Right kidney (tissue), 1 donor: ENCODE data around the gene SLPI.

Experiments
- DNase-seq: peaks from one replicate; pipeline ENCODE4 v3.0.0-alpha.2; 2016

SLPI gene

GRCh38 chr20:45275338-45275737, 21.0 kb upstream of the SLPI start:
- DNase-seq, result no peak

DNA sequence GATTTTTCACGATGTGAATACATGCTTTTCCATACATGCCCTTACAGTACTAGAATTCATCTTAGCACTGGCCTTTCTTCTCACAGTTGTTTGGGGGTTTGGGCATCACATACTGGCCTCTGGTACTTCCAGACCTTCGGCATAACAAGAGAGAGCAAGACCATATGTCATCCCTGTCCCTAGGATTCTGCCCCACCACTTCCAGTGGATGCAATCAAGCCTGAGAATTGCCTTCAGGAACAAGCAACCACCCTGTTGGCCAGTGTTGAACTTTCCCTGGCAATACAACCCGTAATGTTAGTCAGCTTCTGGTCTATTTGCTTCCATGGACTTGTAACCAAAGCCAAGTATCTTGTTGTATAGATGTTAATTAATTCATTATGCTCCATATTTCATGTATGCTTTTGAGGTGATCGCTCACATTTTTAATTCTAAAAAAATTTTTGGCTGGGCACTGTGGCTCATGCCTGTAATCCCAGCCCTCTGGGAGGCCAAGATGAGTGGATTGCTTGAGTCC, 15.4 kb upstream of the SLPI start:
- DNase-seq, result no peak

DNA sequence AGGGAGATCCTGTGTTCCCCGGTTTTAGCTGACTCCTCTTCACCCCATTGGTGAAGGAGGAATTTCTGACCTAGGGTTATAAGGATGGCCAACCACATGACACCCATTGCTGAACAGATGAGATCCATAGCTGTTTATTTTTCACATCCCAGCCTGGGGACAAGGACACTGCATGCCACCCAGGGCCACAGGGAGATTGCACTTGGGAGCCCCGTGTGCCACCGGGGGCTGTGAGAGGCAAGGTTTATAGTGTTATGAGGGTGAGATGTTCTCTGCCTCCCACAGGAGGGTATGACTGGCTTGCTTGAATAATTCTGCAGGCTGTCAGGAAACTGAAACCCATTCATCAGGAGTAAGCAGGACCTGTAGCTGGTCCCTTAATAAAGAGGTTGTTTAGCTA, 14.7 kb upstream of the SLPI start:
- no peak for DNase-seq

- no peak for DNase-seq
Measured at GRCh38 chr20:45268531-45268930, 14.2 kb upstream of the SLPI start.

DNA sequence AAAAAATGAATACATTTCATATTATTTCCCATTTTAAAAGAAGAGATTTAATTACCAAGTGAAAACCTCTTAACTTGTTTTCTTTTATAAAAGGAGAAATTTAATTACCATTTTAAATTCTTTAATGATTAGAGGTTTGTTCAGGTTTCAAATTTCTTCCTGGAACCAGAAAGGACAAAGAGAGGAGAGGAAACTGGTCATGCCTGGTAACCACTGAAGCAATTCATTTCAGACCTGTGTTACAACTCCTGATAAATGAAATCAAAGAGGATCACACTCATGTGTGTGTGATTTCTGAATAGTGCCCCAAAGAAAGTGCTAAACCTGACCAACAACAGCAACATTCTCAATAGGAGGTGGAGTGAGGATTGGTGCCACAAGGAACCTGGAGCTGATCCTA, 12.6 kb upstream of the SLPI start:
- no peak for DNase-seq

- DNase-seq, result no peak
Measured at GRCh38 chr20:45263556-45264266, 9.3 kb upstream of the SLPI start.

- DNase-seq, result no peak
Measured at GRCh38 chr20:45258664-45259063, 4.3 kb upstream of the SLPI start.

- DNase-seq, result no peak
Measured at GRCh38 chr20:45258259-45258658, 3.9 kb upstream of the SLPI start.

DNA sequence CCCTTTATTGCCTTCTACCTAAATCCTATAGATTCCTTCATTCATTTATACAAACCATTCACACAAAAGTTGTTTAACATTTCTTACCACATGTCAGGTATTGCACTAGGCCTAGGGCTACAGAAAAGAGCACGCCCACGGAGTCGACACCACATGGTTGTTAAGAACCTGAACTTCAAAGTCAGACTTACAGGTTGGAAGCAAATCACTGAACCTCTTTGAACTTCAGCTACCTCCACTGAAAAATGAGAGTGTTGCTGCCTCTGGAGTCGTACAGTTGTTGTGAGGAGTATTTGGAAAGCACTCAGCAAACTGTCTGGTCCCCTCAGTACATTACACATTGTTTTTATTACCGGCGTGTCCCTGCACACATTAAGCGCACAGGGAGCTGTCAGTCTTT, 3.3 kb upstream of the SLPI start:
- DNase-seq, result no peak

DNA sequence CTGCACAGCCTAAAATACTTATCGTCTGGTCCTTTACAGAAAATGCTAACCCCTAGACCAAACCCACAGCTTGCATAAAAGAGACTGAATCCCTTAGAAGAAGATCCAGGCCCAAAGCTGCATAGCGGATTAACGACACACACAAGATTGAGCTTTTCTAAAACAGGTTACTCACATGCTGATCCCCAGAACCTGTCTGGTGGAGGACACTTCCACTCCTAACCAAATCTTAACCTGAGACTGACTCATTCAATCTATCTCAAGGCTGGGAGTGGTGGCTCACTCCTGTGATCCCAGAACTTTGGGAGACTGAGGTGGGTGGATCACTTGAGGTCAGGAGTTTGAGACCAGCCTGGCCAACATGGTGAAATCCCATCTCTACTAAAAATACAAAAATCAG, 2.8 kb upstream of the SLPI start:
- DNase-seq, result no peak

DNA sequence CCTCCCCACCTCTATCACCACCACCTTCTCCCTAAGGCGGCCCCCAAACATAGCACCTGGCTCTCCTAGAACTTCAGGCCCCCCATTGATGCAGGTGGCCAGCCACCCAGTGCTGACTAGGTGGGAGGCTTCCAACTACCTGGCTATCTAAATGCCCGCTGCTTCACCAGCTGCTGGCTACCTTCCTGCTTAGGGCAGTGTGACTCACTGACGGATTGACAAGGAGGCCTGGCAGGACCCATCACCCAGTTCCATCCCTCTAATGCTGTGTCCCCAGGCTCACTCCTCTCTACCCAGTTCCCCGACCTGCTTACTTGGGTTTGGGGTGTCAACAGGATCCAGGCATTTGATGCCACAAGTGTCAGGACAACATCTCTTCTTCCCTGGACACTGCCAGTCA, 1.1 kb downstream of the SLPI start:
- no peak for DNase-seq

DNA sequence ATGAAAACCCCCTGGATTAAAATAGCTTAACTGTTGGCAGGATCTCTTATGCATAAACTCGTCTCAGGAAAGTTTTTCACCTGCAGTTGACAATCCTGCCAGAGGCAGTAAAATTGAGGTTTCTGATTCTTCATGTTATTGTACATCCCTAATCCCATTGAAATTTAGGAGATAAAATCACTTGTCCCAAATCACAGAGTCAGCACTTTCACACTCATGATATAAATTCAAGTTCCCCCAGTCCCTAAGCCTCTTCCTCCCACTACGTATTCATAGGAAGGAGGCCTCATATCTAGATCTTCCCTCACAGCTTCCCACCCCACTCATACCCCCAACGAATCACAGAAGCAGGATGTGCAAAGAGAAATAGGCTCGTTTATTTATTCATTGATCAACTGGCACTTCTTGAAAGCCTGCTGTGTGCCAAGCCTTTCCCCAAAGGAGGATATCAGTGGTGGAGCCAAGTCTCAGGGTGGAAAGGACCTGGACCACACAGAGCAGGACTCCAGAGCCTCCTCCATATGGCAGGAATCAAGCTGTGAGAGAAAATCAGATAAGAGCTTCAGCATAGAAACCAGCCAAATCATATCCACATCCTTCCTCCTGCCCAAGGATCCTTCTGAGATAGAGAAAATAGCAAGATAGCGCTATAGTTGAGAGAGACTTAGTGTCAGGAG, 2.3 kb downstream of the SLPI start:
- DNase-seq, result no peak

DNA sequence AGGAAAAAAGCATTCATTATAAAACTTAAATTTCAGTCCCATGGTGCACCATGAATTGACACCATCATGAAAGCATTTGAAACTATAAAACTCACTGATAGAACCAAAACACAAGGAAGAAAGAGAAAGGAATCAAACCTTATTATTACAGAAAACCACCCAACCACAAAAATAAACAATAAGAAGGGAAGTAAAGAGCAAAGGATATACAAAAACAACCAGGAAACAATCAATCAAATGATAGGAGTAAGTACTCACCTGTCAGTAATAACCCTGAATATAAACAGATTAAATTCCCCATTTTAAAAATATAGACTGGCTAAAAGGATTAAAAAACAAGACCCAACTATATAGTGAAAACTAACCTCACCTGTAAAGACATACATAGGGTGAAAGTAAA, 5.8 kb downstream of the SLPI start:
- DNase-seq, result no peak

- no peak for DNase-seq
Measured at GRCh38 chr20:45247865-45248264, 6.5 kb downstream of the SLPI start.

DNA sequence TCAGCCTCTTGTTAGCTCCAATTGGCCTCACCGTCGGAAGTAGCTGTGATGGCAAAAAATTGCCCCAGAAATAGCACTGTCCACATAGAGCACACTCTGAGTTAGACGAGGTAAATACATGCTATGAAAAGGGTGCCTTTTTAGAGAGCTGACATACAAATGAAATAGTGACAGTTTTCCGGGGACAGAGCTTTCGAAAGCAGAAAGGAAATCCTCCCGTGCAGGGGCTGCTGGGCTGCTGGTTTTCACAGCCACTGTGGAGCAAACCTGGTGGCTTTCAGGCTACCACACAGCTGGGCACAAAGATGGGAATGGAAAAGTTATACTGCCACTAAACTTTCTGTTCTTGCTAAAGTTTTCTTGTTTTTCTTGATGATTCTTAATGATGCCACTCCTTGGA, 8.3 kb downstream of the SLPI start:
- DNase-seq, result no peak

GRCh38 chr20:45238139-45238538, 16.2 kb downstream of the SLPI start:
- no peak for DNase-seq

GRCh38 chr20:45235995-45236394, 18.4 kb downstream of the SLPI start:
- no peak for DNase-seq

DNA sequence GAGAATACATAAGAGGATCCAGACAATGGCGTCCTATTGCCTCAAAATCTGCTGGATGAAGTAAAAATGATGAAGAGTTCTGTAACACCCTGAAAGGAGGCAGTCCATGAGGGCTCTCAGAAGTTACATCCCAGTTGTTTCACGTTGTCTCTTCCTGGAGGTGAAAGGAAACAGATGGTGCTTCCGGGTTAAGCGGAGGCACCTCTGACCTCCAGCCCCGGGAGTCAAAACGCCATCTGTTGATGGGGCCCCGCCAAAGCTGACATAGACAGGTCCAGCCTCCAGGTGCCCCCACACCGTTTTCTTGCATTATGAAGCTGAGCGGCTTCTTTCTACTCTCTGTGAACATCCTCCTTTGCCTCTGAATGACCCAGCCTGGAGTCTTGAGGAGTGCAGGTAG, 23.7 kb downstream of the SLPI start:
- no peak for DNase-seq

DNA sequence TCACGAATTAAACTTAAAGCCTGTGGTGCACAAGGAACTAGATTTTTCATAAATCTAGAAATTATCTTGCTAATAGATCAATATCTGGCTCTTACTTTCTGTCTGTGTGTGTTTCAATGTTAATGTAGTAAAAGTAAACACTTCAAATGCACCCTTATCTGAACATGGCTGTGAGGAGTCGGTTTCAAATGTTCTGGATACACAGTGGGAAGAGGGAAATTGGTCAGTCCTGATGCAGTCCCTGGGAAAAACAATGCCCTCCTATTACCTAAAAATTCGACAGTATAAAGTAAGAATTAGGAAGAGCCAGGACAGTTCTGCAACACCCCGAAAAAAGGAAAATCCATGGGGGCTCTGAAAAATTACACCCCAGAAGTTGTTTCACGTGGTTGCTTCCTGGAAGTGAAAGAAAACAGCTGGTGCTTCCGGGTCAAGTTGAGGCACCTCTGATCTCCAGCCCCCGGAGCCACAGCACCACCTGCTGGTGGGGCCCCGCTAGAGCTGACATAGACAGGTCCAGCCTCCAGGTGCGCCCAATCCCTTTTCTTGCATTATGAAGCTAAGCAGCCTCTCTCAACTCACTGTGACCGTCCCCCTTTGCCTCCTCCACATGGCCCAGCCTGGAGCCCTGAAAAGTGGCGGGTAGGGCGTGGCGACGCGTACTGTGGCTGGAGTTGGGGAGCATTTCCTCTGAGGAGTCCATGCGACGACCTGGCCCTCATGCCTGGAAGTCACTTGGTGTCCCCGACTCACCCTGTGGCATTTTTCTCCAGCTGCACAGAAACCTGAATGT, 24.9 kb downstream of the SLPI start:
- DNase-seq, result no peak

GRCh38 chr20:45226287-45226686, 28.1 kb downstream of the SLPI start:
- DNase-seq, result no peak

- DNase-seq, result no peak
Measured at GRCh38 chr20:45223136-45223535, 31.2 kb downstream of the SLPI start.

GRCh38 chr20:45221076-45221475, 33.3 kb downstream of the SLPI start, which contains the start of gene SEMG2:
Gene SEMG2 (plus strand): TSS chr20:45221373. CDS start chr20:45221390, 17 bp downstream.
- DNase-seq, result no peak

- no peak for DNase-seq
Measured at GRCh38 chr20:45218636-45219035, 35.7 kb downstream of the SLPI start.
